ENCODE data around the gene FFAR1. TPM values are rescaled to one million over a fixed set of nuclear protein-coding genes. Genes with fewer than 3 reads are reported as not detected.

FFAR1 gene
- total RNA-seq, 4 donors from 2014 or later = 0.32 TPM; not detected in 3

DNA sequence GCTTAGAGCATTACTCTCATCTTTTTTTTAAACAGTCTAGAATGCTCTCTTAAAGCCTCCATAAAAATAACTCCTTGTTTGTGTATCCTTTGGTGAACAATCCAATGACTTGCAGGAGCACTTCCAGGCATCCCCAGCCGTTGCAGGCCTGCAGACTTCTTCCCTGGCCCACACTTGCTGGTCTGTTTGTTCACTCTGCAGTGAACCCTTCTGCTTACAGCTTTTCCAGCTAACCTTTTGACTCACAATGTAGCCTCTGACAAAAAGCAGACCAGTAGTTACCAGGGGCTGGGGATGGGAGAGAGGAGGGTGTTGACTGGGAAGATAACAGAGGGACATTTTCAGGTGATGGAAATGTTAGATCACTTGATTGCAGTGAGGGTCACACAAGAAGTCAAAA lies 32.3 kb downstream of the FFAR1 start:
- Histone ChIP-seq H3K27ac (peak overlapping the region in 2 of 4 donors; percentile 34 to 41), H3K9me3 (peaks cover 0 to 2% of the 10 kb centered on the region in 2 donors), H3K36me3 (no peaks in the 10 kb centered on the region), H3K4me1 (peaks cover 0 to 8% (median 2%) of the 10 kb centered on the region in 4 donors), H3K27me3 (no peaks in the 10 kb centered on the region), H3K4me3 (no peak overlapping the region)
- no peak for TF ChIP-seq EP300 (IDR thresholded peaks at IDR 0.05; ENCODE audit: low read depth)
- TF ChIP-seq, protein P1, sequence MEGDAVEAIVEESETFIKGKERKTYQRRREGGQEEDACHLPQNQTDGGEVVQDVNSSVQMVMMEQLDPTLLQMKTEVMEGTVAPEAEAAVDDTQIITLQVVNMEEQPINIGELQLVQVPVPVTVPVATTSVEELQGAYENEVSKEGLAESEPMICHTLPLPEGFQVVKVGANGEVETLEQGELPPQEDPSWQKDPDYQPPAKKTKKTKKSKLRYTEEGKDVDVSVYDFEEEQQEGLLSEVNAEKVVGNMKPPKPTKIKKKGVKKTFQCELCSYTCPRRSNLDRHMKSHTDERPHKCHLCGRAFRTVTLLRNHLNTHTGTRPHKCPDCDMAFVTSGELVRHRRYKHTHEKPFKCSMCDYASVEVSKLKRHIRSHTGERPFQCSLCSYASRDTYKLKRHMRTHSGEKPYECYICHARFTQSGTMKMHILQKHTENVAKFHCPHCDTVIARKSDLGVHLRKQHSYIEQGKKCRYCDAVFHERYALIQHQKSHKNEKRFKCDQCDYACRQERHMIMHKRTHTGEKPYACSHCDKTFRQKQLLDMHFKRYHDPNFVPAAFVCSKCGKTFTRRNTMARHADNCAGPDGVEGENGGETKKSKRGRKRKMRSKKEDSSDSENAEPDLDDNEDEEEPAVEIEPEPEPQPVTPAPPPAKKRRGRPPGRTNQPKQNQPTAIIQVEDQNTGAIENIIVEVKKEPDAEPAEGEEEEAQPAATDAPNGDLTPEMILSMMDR (IDR thresholded peaks at IDR 0.05) = no peak
- no peak for TF ChIP-seq POLR2AphosphoS5 (IDR thresholded peaks at IDR 0.05)
- no peak for TF ChIP-seq POLR2A (IDR thresholded peaks at IDR 0.05)
- DNase-seq = no peak
- 0 to 36% methylated on average over 1 of the region's 1 CpG for WGBS, 2 donors (ENCODE audit: low coverage in 1 of 2)
- in situ Hi-C loops (cut with MboI; ENCODE audit: low pct_ligation_motif_present in 1 of 4, low pct_unique_long_range_greater_than_20kb in 1 of 4, low sequenced_read_pairs in 3 of 4) (no loop called here), intact Hi-C loops (cut with DNase I; ENCODE audit: low total_unique reads) (no loop called here)

DNA sequence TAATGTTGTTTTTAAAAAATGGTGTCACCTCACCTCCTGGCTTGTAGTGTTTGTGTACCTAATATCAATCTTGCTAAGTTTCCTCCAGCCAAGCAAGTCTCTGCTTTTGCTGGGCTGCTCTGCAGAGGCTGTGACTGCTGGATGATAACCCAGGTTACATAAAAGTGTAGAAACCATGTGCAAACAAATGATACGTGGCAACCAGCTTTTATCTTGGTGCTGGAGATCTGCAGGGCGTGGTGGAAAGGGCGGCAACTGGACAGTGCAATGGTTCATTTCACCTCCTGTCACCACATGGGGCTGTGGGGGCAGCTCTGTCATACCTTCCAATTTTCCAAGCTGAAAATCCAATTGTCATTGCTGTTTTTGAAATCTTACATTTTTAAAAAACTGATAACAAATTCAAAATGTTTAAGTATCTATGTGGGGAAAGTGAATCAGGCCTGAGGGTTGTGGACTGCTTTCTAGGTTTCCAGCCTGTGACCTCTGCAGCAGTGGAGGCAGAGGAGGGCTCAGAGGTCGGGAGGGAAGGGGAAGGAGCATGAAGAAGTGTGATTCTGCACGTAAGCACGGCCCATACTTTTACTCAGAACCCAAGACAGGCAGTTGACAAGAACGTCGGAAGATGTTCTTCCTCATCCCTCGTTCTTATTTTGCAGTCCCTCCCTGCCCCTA lies 32.9 kb downstream of the FFAR1 start:
- in situ Hi-C loops (cut with MboI; ENCODE audit: low pct_ligation_motif_present in 1 of 4, low pct_unique_long_range_greater_than_20kb in 1 of 4, low sequenced_read_pairs in 3 of 4) = no loop called here
- no peaks in the 10 kb centered on the region for H3K27me3 ChIP-seq
- WGBS, 2 donors (ENCODE audit: low coverage in 1 of 2) = 41 to 69% methylated on average over 6 to 9 of the region's 9 CpGs
- H3K27ac ChIP-seq = peak overlapping the region in 2 of 4 donors; percentile 34 to 41
- H3K36me3 ChIP-seq = no peaks in the 10 kb centered on the region
- no peak for DNase-seq
- peaks cover under 1 to 4% of the 10 kb centered on the region in 2 donors for H3K9me3 ChIP-seq
- TF ChIP-seq POLR2AphosphoS5 (IDR thresholded peaks at IDR 0.05) (no peak), POLR2A (IDR thresholded peaks at IDR 0.05) (no peak), EP300 (IDR thresholded peaks at IDR 0.05; ENCODE audit: low read depth) (no peak)
- peaks cover 0 to 8% (median 2%) of the 10 kb centered on the region in 4 donors for H3K4me1 ChIP-seq
- no peak overlapping the region for H3K4me3 ChIP-seq
- intact Hi-C loops (cut with DNase I; ENCODE audit: low total_unique reads) = no loop called here

DNA sequence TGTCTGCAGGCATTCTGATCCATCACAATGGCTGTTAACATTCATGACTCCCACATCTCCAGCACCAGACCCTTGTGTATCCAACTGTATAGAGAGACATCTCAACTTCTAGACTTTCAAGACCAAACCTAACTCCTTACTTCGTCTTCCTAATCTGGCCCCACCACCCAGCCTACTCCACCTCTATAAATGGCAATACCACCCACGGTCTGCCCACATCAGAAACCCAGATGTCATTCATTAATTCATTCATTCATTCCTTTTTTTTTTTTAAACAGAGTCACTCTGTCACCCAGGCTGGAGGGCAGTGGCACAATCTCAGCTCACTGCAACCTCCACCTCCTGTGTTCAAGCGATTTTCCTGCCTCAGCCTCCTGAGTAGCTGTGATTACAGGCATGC lies 33.6 kb downstream of the FFAR1 start:
- peaks cover 0 to 8% (median 2%) of the 10 kb centered on the region in 4 donors for H3K4me1 ChIP-seq
- intact Hi-C loops (cut with DNase I; ENCODE audit: low total_unique reads) (no loop called here), in situ Hi-C loops (cut with MboI; ENCODE audit: low pct_ligation_motif_present in 1 of 4, low pct_unique_long_range_greater_than_20kb in 1 of 4, low sequenced_read_pairs in 3 of 4) (no loop called here)
- no peaks in the 10 kb centered on the region for H3K36me3 ChIP-seq
- no peak overlapping the region for H3K4me3 ChIP-seq
- peak overlapping the region in 1 of 4 donors; percentile 34 for H3K27ac ChIP-seq
- no peaks in the 10 kb centered on the region for H3K27me3 ChIP-seq
- TF ChIP-seq POLR2AphosphoS5 (IDR thresholded peaks at IDR 0.05) (no peak), POLR2A (IDR thresholded peaks at IDR 0.05) (no peak), EP300 (IDR thresholded peaks at IDR 0.05; ENCODE audit: low read depth) (no peak)
- TF ChIP-seq, protein P1 (IDR thresholded peaks at IDR 0.05) = no peak
- 55 to 79% methylated on average over 3 of the region's 3 CpGs for WGBS, 2 donors (ENCODE audit: low coverage in 1 of 2)
- DNase-seq = no peak
- peaks cover 8 to 10% of the 10 kb centered on the region in 2 donors for H3K9me3 ChIP-seq

DNA sequence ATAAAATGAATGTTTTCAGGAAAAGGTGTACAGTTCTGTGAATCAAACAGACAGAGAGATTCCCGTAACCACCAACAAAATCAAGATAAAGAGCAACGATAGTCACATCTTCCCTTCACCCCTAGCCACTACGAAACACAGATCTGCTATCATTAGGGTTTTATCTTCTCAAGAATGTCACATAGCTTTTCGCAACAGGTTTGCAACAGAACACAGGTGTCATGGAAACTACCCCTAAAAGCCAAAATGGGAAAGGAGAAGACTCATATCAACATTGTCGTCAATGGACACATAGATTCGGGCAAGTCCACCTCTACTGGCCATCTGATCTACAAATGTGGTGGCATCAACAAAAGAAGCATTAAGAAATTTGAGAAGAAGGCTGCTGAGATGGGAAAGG lies 34.2 kb downstream of the FFAR1 start:
- WGBS, 2 donors (ENCODE audit: low coverage in 1 of 2) = 87 to 95% methylated on average over 5 to 6 of the region's 6 CpGs
- TF ChIP-seq, protein P1 (IDR thresholded peaks at IDR 0.05) = no peak
- TF ChIP-seq POLR2A (IDR thresholded peaks at IDR 0.05) (no peak), EP300 (IDR thresholded peaks at IDR 0.05; ENCODE audit: low read depth) (no peak), POLR2AphosphoS5 (IDR thresholded peaks at IDR 0.05) (no peak)
- H3K27ac ChIP-seq = no peak overlapping the region

More for the DNA sequence above, 34.2 kb downstream of the FFAR1 start:
- Histone ChIP-seq H3K9me3 (peaks cover 10 to 11% of the 10 kb centered on the region in 2 donors), H3K27me3 (no peaks in the 10 kb centered on the region), H3K36me3 (no peaks in the 10 kb centered on the region), H3K4me3 (no peak overlapping the region), H3K4me1 (peaks cover 0 to 8% (median 2%) of the 10 kb centered on the region in 4 donors)
- DNase-seq = no peak
- intact Hi-C loops (cut with DNase I; ENCODE audit: low total_unique reads) (no loop called here), in situ Hi-C loops (cut with MboI; ENCODE audit: low pct_ligation_motif_present in 1 of 4, low pct_unique_long_range_greater_than_20kb in 1 of 4, low sequenced_read_pairs in 3 of 4) (no loop called here)

All from transverse colon (tissue), 4 donors.